Fibroblast of lung (primary cell): Measurements from ENCODE around the gene MEIS2. TPM values are rescaled to one million over a fixed set of nuclear protein-coding genes. Genes with fewer than 3 reads are reported as not detected.

Experiments
- DNase-seq, 2 donors: peaks; one replicate each; pipeline versions ENCODE4 v3.0.0 to v3.0.0-alpha.2; 2010; ENCODE audit warnings: low read depth in 2 of 2
- H2AFZ ChIP-seq: 2 replicates; pipeline ENCODE4 v1.5.1; 2012; ENCODE audit warnings: low read length, control low read depth, inconsistent platforms
- H3K27ac ChIP-seq: 2 replicates; pipeline ENCODE4 v1.5.1; 2011; ENCODE audit warnings: low read length, control low read depth; ENCODE audit not compliant: insufficient read depth
- H3K27me3 ChIP-seq: 2 replicates; pipeline ENCODE4 v1.5.1; 2011; ENCODE audit warnings: mild to moderate bottlenecking, low read length; ENCODE audit not compliant: control insufficient read depth, insufficient read depth
- H3K36me3 ChIP-seq: 2 replicates; pipeline ENCODE4 v1.5.1; 2011; ENCODE audit warnings: low read length; ENCODE audit not compliant: control insufficient read depth, insufficient read depth
- H3K4me1 ChIP-seq: 2 replicates; pipeline ENCODE4 v1.5.1; 2011; ENCODE audit warnings: low read length; ENCODE audit not compliant: control insufficient read depth, insufficient read depth; ENCODE audit errors: extremely low read depth
- H3K4me2 ChIP-seq: 2 replicates; pipeline ENCODE4 v1.5.1; 2011; ENCODE audit warnings: low read length, control low read depth; ENCODE audit not compliant: insufficient read depth; ENCODE audit errors: extremely low read depth
- H3K4me3 ChIP-seq, 4 experiments: fragments of 200-600 bp in 1 of 4; sonication (generic) in 1 of 4; replicated peaks in 1 of 4; 2 replicates each; pipeline ENCODE4 v1.5.1; 2011 to 2016; ENCODE audit warnings: low read length in 4 of 4, low read depth in 3 of 4, mild to moderate bottlenecking in 3 of 4, control low read depth in 2 of 4, inconsistent platforms in 1 of 4, mixed read lengths in 1 of 4; ENCODE audit not compliant: insufficient read depth in 1 of 4; ENCODE audit errors: control extremely low read depth in 1 of 4
- H3K79me2 ChIP-seq: 2 replicates; pipeline ENCODE4 v1.5.1; 2012; ENCODE audit warnings: mild to moderate bottlenecking, low read length, inconsistent platforms; ENCODE audit not compliant: control insufficient read depth, insufficient read depth
- H3K9ac ChIP-seq: 2 replicates; pipeline ENCODE4 v1.5.1; 2011; ENCODE audit warnings: mild to moderate bottlenecking, low read length, control low read depth; ENCODE audit not compliant: insufficient read depth
- H3K9me3 ChIP-seq: 2 replicates; pipeline ENCODE4 v1.5.1; 2012; ENCODE audit warnings: low read depth, low read length; ENCODE audit not compliant: control insufficient read depth, insufficient read depth
- H4K20me1 ChIP-seq: 2 replicates; pipeline ENCODE4 v1.5.1; 2011; ENCODE audit warnings: low read length; ENCODE audit not compliant: control insufficient read depth, insufficient read depth; ENCODE audit errors: extremely low read depth
- CTCF ChIP-seq, 2 donors: IDR thresholded peaks in 1 of 2; conservative IDR thresholded peaks in 1 of 2; 1 replicate in 1 of 2; 2 replicates in 1 of 2; pipeline ENCODE4 v1.5.1; 2011 to 2012; ENCODE audit warnings: low read length in 2 of 2, control low read depth in 1 of 2, inconsistent platforms in 1 of 2, low read depth in 1 of 2, mild to moderate bottlenecking in 1 of 2
- EZH2 ChIP-seq: IDR thresholded peaks from 2 replicates; pipeline ENCODE4 v1.5.1; 2012; ENCODE audit warnings: low read length, control low read depth, mild to moderate bottlenecking; ENCODE audit errors: missing control alignments
- polyA plus RNA-seq, 2 donors: library from polyadenylated mRNA; depleted of rRNA in 1 of 2; stranded (reverse) in 1 of 2; unstranded in 1 of 2; fragments of >200 nt; gene quantifications; 2 replicates each; pipeline ENCODE4 v1.2.1, GENCODE V29; 2011 to 2012; ENCODE audit warnings: missing spikeins in 1 of 2
- total RNA-seq: library from RNA; depleted of rRNA; stranded (reverse); fragments of >200 nt; gene quantifications from 2 replicates; pipeline ENCODE4 v1.2.1, GENCODE V29; 2014

The MEIS2 gene
- total and polyA plus RNA-seq, 2 donors (not counting 1 experiment from before 2014, with no cell fraction given), result 31.0 to 37.1 TPM

GRCh38 chr15:36886191-36886590 lies 214.2 kb downstream of the MEIS2 start:
- no peaks in the 10 kb centered on the region for H4K20me1 ChIP-seq
- no peak for TF ChIP-seq EZH2
- TF ChIP-seq CTCF (conservative IDR thresholded peaks at IDR 0.05 in 1 of 2, IDR thresholded peaks at IDR 0.05 in 1 of 2; ENCODE audit: low read depth in 1 of 2, low read length in 2 of 2), result no peak
- no peak overlapping the region for H2AFZ ChIP-seq
- no peaks in the 10 kb centered on the region for H3K36me3 ChIP-seq
- no peak overlapping the region for H3K4me3 ChIP-seq
- H3K4me2 ChIP-seq, result no peak overlapping the region
- peaks cover 3% of the 10 kb centered on the region for H3K4me1 ChIP-seq
- no peak overlapping the region for H3K27ac ChIP-seq
- H3K79me2 ChIP-seq, result no peaks in the 10 kb centered on the region
- no peak for DNase-seq
- peaks cover 29% of the 10 kb centered on the region for H3K27me3 ChIP-seq
- H3K9ac ChIP-seq, result no peak overlapping the region
- H3K9me3 ChIP-seq, result no peaks in the 10 kb centered on the region

- H3K4me3 ChIP-seq, result no peak overlapping the region
- H3K4me2 ChIP-seq, result no peak overlapping the region
- no peak for TF ChIP-seq CTCF (conservative IDR thresholded peaks at IDR 0.05 in 1 of 2, IDR thresholded peaks at IDR 0.05 in 1 of 2; ENCODE audit: low read depth in 1 of 2, low read length in 2 of 2)
- TF ChIP-seq EZH2, result no peak
- H4K20me1 ChIP-seq, result no peaks in the 10 kb centered on the region
- H2AFZ ChIP-seq, result no peak overlapping the region
- no peaks in the 10 kb centered on the region for H3K9me3 ChIP-seq
- DNase-seq, result peak in 1 of 2 donors; percentile 14
- H3K4me1 ChIP-seq, result peaks cover 3% of the 10 kb centered on the region
- H3K36me3 ChIP-seq, result no peaks in the 10 kb centered on the region
- peaks cover 33% of the 10 kb centered on the region for H3K27me3 ChIP-seq
- no peak overlapping the region for H3K9ac ChIP-seq
- no peaks in the 10 kb centered on the region for H3K79me2 ChIP-seq
- no peak overlapping the region for H3K27ac ChIP-seq
Observed at GRCh38 chr15:36885771-36886170, 214.6 kb downstream of the MEIS2 start.

GRCh38 chr15:36884936-36885635 lies 215.3 kb downstream of the MEIS2 start:
- TF ChIP-seq CTCF (conservative IDR thresholded peaks at IDR 0.05 in 1 of 2, IDR thresholded peaks at IDR 0.05 in 1 of 2; ENCODE audit: low read depth in 1 of 2, low read length in 2 of 2), result no peak
- Histone ChIP-seq H3K79me2 (no peaks in the 10 kb centered on the region), H3K4me1 (peaks cover 3% of the 10 kb centered on the region), H3K36me3 (no peaks in the 10 kb centered on the region), H2AFZ (no peak overlapping the region), H3K27ac (no peak overlapping the region), H4K20me1 (no peaks in the 10 kb centered on the region), H3K4me3 (no peak overlapping the region), H3K9me3 (no peaks in the 10 kb centered on the region), H3K9ac (no peak overlapping the region), H3K4me2 (no peak overlapping the region), H3K27me3 (peaks cover 40% of the 10 kb centered on the region)
- peak in 1 of 2 donors; percentile 27 for DNase-seq
